ENCODE results near the gene PKNOX2.

Gene PKNOX2

GRCh38 chr11:125381499-125382044 lies 217.0 kb downstream of the PKNOX2 start:
- TF ChIP-seq CTCF (IDR thresholded peaks at IDR 0.05; ENCODE audit: low read depth, low read length): no peak
- DNase-seq (ENCODE audit: low read depth in 2 of 2): no peak
- H3K4me3 ChIP-seq (replicated peaks in 1 of 2; ENCODE audit: low read depth in 2 of 2, low read length in 2 of 2): no peak overlapping the region

- no peak for TF ChIP-seq CTCF (IDR thresholded peaks at IDR 0.05; ENCODE audit: low read depth, low read length)
- DNase-seq (ENCODE audit: low read depth in 2 of 2): no peak
- no peak overlapping the region for H3K4me3 ChIP-seq (replicated peaks in 1 of 2; ENCODE audit: low read depth in 2 of 2, low read length in 2 of 2)
Measured at GRCh38 chr11:125382314-125382791, 217.8 kb downstream of the PKNOX2 start.

GRCh38 chr11:125382822-125383221 lies 218.3 kb downstream of the PKNOX2 start:
- no peak for DNase-seq (ENCODE audit: low read depth in 2 of 2)

GRCh38 chr11:125384825-125385224 lies 220.3 kb downstream of the PKNOX2 start:
- DNase-seq (ENCODE audit: low read depth in 2 of 2): no peak
- TF ChIP-seq CTCF (IDR thresholded peaks at IDR 0.05; ENCODE audit: low read depth, low read length): no peak
- H3K4me3 ChIP-seq (replicated peaks in 1 of 2; ENCODE audit: low read depth in 2 of 2, low read length in 2 of 2): no peak overlapping the region

More at GRCh38 chr11:125382822-125383221, 218.3 kb downstream of the PKNOX2 start:
- no peak for TF ChIP-seq CTCF (IDR thresholded peaks at IDR 0.05; ENCODE audit: low read depth, low read length)
- H3K4me3 ChIP-seq (replicated peaks in 1 of 2; ENCODE audit: low read depth in 2 of 2, low read length in 2 of 2): no peak overlapping the region

GRCh38 chr11:125387901-125388300 lies 223.3 kb downstream of the PKNOX2 start:
- no peak overlapping the region for H3K4me3 ChIP-seq (replicated peaks in 1 of 2; ENCODE audit: low read depth in 2 of 2, low read length in 2 of 2)
- no peak for DNase-seq (ENCODE audit: low read depth in 2 of 2)
- TF ChIP-seq CTCF (IDR thresholded peaks at IDR 0.05; ENCODE audit: low read depth, low read length): no peak

- TF ChIP-seq CTCF (IDR thresholded peaks at IDR 0.05; ENCODE audit: low read depth, low read length): no peak
- H3K4me3 ChIP-seq (replicated peaks in 1 of 2; ENCODE audit: low read depth in 2 of 2, low read length in 2 of 2): no peak overlapping the region
- no peak for DNase-seq (ENCODE audit: low read depth in 2 of 2)
Measured at GRCh38 chr11:125388611-125389010, 224.1 kb downstream of the PKNOX2 start.

Data from cardiac fibroblast (primary cell).